GM18508 (cell line): ENCODE data around the gene IFI35.
"Not testable (repeated sequence)": the region's sequence is repeated elsewhere in the genome, so short reads cannot be mapped to it uniquely, and the experiment has no call there.

ENCODE experiments used
- ATAC-seq: cut with Tn5 transposase; IDR thresholded peaks from one replicate; pipeline ENCODE4 v1.9.1; 2021; ENCODE audit warnings: moderate number of reproducible peaks; ENCODE audit not compliant: insufficient read depth, unreplicated experiment

Gene IFI35

DNA sequence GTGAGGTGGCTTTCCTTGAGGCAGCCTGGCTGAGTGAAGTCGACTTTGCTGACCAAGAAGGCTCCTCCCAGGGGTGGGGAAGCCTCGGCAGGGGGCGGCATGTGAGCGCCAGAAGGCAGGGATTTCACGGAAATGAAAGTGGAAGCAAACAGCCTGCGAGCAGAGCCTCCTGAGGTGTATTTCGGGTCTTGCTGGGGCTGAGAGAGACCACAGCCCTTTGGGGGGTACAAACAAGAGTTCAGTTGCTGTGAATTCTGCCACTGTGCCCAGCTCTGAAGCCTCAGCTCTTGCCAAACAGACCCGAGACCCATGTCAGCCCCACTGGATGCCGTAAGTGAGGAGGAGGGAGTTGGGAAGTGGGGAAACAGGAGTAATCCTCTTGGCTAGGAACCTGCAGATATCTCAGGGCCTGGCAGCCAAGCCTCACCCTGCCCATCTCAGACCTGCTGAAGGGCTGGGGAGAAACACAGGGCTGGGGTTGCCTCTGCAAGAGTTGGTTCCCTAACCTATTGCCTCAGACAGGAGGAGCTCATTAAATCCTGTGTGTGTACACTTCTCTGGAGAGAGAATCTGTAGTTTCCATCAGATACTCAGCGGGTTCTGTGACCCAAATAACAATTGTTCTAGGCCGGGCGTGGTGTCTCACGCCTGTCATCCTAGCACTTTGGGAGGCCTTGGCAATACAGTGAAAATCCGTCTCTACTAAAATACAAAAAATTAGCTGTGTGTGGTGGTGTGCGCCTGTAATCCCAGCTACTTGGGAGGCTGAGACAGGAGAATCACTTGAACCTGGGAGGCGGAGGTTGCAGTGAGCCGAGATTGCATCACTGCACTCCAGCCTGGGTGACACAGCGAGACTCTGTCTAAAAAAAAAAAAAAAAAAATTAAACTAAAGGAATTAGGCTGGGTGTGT is at the start of gene IFI35:
IFI35 (plus strand) TSS at position 146 of the 913 bp plus-strand sequence; CDS start at position 310, 164 bp downstream.
- no peak for ATAC-seq

DNA sequence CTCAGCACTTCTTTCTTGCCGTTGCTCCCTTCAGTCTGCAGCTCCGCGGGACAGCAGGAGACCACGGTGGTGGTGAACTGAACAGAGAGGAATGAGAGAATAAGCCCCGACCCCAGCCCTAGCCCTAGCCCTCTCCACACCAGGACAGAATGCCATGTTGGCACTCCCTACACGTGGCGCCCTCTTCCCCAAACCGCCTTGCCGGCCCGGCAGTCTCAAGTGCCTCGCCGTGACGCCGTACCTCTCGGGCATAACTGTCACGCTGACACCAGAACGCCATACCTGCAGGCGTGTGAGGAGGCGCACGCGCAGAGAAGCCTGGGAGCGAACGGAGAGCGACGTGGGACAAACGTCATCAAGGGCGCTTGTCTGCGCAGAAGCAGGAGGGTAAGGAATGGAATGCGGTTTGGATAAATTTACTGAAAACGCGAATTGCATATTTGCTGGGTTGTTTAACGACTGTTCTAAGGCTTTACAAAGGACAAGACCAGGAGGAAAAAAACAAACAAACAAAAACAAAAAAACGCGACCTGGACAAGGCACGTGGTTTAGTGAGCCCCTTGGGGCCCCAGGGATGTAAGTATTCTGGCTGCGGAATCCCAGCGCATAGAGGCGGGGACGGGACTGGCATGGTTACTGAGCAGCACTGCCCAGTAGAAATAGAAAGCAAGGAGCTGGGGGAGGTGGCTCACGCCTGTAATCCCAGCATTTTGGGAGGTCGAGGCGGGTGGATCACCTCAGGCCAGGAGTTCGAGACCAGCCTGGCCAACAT is 42.2 kb upstream of the IFI35 start, which contains the start of gene AARSD1:
AARSD1 (minus strand) TSS at position 294 of the 772 bp plus-strand sequence; CDS start at position 280, 14 bp downstream.
- no peak for ATAC-seq

DNA sequence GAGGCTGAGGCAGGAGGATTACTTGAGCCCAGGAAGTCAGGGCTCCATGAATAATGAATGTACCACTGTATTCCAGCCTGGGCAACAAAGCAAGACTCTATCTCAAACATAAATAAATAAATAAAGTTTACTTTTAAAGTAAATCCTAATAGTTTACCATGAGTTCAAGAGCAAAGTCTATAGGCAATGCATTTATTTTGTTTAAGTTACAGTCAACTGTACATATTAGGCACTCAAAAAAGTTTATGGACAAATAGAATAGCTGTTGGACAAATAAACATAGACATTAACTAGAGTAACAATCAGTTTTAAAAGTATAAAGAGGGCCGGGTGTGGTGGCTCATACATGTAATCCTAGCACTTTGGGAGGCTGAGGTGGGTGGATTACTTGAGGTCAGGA is 38.7 kb upstream of the IFI35 start:
- no peak for ATAC-seq

DNA sequence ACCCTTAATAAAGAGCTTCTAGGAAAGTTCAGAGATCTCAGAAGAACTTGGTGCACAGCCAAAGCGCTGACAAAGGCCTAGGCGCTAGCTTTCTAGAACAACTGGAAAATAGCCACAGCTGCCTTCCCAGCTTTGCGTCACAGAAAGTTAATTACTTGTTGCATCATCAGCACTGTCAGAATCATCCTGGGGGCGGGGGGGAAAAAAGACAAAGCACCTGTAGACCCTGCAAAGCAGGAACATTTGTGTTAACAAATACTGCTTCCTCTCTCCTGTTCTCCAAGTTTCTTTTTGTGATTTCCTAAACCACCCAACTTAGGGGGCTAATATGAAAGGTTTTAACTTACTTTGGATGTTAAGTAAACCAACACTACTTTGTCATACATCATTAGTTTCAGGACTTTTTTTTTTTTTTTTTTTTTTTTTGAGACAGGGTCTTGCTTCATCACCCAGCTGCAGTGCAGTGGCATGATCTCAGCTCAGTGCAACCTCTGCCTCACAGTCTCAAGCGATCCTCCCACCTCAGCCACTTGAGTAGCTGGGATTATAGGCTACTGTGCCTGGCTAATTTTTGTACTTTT is 37.5 kb upstream of the IFI35 start:
- no peak for ATAC-seq

DNA sequence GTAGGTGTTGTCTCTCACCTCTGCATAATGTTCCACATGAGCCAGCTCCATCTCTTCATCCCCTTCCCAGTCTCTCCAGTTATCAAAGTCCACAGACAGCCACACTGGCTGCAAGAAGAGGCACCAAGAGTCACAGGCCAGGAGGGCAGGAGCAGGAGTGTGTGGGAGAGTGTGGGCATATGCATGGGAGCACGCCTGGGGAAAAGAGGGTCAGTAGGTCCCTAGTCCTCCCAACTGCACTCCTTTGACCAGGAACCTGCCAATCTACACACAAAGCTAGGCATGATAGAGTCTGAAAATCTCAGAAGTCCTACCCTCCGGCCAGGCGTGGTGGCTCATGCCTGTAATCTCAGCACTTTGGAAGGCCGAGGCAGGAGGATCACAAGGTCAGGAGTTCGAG is 35.0 kb upstream of the IFI35 start:
- no peak for ATAC-seq

DNA sequence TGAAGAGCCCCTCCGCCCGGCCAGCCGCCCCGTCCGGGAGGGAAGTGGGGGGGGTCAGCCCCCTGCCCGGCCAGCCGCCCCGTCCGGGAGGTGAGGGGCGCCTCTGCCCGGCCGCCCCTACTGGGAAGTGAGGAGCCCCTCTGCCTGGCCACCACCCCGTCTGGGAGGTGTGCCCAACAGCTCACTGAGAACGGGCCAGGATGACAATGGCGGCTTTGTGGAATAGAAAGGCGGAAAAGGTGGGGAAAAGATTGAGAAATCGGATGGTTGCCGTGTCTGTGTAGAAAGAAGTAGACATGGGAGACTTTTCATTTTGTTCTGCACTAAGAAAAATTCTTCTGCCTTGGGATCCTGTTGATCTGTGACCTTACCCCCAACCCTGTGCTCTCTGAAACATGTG is 33.3 kb upstream of the IFI35 start:
- ATAC-seq = not testable (repeated sequence)

DNA sequence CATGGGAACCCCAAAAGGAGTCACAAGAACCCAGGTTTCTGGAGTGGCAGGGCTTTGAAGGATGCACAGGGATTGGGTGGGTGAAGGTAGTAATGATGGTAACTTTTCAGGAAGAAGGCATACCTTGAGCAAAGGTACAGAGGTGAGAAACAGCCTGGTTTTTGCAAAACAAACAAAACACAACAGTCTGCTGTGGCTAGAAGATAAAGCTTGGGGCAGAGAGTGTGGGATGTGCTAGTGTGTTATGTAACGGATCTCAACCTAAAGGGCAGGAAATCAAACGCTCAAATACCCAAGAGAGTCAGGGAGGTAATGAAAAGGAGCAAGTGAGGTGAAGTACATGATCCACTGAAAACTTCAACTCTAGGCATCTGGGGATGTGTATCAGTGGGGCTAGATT is 31.3 kb upstream of the IFI35 start:
- no peak for ATAC-seq

DNA sequence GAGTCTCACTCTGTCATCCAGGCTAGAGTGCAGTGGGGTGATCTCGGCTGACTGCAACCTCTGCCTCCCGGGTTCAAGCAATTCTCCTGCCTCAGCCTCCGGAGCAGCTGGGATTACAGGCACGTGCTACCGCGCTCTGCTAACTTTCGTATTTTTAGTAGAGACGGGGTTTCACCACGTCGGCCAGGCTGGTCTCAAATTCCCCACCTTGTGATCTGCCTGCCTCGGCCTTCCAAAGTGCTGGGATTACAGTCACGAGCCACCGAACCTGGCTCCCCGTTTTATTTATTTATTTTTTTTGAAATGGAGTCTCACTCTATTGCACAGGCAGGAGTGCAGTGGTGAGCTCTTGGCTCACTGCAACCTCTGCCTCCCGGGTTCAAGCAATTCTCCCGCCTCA is 30.9 kb upstream of the IFI35 start:
- not testable (repeated sequence) for ATAC-seq

DNA sequence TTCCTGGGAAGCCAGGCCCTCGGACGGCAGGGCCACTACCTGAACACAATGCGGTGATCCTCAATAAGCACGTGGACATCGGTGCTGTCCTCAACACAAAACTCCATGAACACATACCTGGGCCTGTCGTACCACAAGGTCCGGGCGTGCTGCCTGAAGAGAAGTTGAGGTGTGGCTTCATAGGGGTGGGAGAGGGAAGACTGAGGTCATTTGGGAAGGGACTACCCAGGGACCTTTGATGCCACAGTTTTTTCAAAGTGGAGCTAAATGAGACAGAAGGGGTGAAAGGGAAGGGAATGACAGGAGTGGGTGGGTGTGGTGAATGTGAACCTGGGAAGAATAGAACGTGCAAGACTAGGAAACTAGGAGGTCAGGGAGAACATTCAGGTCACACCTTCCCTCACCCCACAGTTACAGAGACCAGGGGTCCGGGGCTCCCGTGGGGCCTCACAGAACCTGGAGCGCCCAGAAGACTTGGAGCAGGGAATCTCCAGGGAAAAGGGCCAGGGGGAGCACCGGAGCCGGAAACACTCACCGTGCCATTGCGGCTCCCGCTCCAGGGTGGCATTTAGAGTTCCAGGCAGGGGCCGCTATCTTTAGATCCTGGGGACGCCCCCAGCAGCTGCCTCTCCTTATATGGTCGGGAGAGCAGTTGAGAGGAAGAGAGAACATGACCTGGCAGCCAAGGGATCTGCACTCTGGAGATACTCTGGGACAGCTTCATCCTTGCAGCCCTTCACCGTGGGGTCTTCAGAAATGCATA is 26.9 kb upstream of the IFI35 start, which contains the start of gene PTGES3L:
PTGES3L (minus strand) TSS at position 570 of the 763 bp plus-strand sequence; CDS start at position 543, 27 bp downstream.
- no peak for ATAC-seq

DNA sequence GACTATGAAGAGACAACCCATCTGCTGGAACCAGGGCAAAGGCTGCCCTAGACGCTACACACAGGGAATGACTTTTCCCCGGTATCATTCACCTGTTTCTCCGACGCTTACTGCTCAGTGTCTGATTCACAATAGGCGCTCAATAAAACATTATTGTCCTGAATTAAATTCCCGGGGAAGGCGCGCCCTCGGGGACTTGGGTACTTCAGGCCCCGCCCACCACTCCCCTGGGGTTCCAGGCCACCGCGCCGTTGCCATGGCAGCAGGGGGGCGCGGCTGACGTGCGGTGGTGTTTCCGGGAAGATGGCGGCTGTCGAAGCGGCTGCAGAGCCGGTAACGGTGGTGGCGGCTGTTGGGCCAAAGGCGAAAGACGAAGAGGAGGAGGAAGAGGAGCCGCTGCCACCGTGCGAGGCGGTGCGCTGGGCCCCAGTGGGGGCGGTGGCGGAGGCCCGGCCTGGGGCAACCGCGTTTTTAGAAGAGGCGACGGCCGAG is 26.3 kb upstream of the IFI35 start, which contains the start of gene RUNDC1:
RUNDC1 (plus strand) TSS at position 292 of the 492 bp plus-strand sequence; CDS start at position 304, 12 bp downstream.
- ATAC-seq = no peak

DNA sequence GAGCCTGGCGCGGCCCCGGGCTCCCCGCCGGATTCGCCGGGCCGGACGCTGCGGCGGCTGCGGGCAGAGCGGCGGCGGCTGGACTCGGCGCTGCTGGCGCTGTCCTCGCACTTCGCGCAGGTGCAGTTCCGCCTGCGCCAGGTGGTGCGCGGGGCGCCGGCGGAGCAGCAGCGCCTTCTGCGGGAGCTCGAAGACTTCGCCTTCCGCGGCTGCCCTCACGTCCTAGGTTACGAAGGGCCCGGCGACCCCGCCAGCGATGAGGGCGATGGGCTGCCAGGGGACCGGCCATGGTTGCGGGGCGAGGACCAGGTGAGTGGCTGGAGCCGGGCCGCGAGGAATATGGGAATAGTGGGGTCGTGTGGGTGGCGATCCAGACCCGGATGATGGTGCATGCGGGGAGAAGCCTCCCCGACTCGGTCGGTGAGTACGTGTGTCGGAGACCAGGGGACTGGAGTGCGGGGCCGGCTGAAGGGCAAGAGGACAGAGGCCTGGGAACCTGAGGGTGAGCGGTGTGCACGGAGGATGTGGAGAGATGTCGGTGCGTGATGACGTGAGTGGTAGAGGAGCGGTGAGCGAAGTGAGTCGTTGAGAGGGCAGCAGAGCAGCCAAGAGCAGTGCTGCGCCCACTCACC is 25.7 kb upstream of the IFI35 start:
- ATAC-seq = no peak

DNA sequence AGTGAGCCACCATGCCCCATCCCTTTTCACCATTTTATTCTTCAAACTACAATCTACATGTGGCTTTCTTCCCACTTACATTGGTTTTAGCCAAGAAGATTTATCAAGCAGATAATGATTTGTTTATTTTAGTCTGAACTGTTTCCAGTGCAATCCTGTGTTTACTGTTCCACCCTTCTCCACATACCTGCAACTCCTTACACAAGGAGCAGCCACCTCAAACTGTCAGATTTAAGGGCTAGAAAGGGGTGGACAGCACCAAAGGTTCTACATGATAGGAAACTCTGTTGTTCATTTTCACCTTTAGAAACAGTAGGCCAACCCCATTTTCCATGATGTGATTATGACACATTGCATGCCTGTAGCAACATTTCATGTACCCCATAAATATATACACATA is 24.3 kb upstream of the IFI35 start:
- ATAC-seq = no peak

DNA sequence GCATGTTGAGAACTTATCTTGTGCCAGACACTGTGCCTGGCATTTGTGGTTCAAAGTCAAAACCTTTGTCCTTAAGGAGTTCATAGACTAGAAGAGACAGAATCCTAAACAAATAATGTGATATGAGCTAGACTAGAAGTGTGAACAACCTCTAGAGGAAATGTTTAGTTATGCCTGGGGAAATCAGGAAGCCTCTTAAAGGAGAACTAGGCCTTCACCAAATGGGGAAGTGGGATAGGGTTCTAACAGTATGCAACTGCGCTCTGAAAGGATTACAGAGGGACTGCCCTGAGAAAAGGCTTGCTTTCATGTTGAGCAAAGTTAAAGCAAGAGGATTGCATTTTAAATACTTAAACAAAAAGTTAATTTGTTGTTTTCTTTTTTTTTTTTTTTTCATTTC is 21.4 kb upstream of the IFI35 start:
- peak; percentile 41 for ATAC-seq

DNA sequence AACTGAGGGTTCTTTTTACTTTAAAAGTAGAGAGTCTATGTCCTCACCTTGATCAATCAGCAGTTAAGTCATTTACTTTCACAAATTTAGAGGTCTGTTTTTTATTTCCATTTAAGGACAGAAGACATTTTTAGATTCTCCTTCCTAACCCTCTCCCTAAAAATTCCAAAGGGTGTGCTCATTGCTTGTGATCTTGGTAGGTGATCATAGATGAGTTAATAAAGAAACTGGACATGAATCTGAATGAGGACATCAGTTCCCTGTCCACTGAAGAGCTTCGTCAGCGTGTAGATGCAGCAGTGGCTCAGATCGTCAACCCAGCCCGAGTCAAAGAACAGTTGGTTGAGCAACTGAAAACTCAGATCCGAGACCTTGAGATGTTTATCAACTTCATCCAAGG is 17.4 kb upstream of the IFI35 start:
- ATAC-seq = no peak

DNA sequence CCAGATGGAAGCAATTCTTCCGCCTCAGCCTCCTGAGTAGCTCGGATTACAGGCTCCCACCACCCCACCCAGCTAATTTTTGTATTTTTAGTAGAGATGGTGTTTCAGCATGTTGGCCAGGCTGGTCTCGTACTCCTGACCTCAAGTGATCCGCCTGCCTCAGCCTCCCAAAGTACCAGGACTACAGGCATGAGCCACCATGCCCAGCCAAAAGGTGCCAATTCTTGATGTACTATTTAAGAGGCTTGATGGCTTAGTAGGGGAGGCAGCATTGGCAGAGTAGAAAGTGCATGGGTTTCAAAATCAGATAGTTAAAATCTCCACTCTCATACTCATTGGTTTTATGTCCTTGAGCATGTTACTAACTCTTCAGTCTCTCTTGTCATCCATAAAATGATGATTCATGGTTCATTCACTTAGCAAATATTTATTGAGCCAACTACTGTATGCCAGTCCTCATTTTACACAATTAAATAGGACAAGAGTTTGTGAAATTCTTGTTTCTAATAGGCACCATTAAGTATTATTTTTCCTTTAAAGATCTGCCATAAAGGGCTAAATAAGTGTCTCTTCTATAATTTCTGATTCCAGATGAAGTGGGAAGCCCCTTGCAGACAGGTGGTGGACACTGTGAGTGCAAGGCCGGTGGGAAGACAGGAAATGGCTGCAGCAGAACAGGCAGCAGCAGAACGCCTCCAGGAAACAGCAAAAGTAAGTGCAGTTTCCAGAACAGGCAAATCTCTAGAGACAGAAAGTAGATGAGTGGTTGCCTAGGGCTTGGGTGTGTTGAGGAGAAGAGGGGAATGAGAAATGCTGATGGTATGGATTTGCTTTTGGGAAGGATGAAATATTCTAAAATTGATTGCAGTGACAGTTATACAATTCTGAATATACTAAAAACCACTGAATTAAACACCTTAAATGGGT is 16.6 kb upstream of the IFI35 start:
- ATAC-seq = no peak

DNA sequence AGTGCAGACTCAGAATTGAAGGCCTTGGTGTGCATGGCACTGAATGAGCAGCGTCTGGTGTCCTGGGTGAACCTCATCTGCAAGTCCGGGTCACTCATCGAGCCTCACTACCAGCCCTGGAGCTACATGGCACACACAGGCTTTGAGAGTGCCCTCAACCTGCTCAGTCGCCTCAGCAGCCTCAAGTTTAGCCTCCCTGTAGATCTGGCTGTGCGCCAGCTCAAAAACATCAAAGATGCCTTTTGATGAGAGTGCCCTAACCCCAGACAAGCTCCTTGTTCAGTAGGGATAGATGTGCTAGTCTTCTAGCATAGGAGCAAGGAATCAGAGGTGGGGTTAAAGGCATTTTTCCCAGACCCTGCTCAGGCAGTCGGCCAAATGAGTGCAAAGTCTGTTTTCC is 15.1 kb upstream of the IFI35 start:
- no peak for ATAC-seq

DNA sequence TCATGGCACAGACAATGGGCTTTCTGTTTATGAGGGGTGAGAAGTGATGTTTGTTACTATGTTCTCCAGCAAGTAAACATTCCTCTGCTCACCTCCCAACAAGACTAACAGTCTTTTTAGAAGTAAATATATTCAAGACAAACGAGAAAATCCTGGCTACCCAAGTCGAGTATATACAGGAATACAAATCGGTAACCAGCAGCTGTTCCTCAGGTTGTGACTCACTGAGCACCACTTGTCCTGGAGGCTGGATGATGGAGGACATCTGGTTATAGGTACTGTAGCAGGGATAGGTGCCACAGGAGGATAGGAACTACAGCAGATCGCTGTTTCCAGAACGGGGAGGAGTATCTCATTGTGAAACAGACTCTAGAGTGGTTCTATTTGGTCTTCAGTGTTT is 13.7 kb upstream of the IFI35 start:
- no peak for ATAC-seq

DNA sequence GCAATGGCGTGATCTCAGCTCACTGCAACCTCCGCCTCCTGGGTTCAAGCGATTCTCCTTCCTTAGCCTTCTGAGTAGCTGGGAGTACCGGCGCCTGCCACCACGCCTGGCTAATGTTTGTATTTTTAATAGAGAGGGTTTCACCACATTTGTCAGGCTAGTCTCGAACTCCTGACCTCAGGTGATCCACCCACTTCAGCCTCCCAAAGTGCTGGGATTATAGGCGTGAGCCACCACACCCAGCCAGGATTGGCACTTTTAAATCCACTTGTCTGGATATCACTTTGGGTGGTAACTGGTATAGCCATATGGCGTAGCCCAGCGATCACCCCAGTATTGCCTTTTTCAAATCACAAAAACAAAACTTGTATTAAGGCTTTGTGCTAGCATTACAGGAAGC is 12.7 kb upstream of the IFI35 start:
- ATAC-seq = not testable (repeated sequence)
